ENCODE measurements around the gene GLIS1. TPM values are rescaled to one million over a fixed set of nuclear protein-coding genes. Genes with fewer than 3 reads are reported as not detected.

The GLIS1 gene
- total and polyA plus RNA-seq, 7 donors = 0.03 to 0.40 (median 0.15) TPM

DNA sequence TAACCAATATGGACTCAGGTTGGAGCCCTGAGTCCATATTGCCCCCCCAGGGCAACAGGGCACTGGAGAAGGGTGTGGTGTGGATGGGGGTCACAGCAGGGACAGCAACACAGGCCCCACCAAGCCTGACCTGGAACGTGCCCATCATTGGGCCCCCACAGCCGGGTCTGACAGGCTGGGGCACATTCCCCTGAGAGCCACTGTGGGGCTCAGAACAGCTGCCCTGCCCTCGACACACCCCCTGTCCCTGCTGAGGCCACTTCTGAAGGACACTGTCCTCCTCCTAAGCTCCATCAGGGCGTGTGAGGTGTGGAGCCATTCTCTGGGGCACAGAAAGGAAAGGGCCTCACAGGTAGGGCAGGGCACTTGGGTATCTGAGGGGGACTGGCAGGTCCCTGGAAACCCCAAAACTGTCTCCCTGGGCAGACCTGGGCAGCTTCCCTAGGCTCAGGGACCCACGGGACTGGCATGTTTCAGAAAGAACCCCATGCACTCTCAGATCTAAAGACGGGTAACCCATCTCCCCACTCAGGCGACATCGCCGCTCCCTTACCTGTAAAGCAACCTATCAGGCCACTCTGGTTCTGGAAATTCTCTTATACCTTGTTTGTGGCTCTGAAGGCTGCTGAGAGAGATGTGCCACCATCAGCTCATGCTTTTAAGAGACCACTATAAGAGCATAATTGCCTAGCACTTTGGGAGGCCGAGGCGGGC, 184.2 kb downstream of the GLIS1 start:
- intact Hi-C loops (cut with DNase I) = no loop called here
- H3K27me3 ChIP-seq (ENCODE audit: insufficient read depth in 3 of 3, low read length in 2 of 3) = no peaks in the 10 kb centered on the region
- H3K4me3 ChIP-seq = no peak overlapping the region
- no peaks in the 10 kb centered on the region for H3K4me1 ChIP-seq
- no peaks in the 10 kb centered on the region for H3K9me3 ChIP-seq
- no peak overlapping the region for H3K27ac ChIP-seq
- TF ChIP-seq, protein P1, sequence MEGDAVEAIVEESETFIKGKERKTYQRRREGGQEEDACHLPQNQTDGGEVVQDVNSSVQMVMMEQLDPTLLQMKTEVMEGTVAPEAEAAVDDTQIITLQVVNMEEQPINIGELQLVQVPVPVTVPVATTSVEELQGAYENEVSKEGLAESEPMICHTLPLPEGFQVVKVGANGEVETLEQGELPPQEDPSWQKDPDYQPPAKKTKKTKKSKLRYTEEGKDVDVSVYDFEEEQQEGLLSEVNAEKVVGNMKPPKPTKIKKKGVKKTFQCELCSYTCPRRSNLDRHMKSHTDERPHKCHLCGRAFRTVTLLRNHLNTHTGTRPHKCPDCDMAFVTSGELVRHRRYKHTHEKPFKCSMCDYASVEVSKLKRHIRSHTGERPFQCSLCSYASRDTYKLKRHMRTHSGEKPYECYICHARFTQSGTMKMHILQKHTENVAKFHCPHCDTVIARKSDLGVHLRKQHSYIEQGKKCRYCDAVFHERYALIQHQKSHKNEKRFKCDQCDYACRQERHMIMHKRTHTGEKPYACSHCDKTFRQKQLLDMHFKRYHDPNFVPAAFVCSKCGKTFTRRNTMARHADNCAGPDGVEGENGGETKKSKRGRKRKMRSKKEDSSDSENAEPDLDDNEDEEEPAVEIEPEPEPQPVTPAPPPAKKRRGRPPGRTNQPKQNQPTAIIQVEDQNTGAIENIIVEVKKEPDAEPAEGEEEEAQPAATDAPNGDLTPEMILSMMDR (IDR thresholded peaks at IDR 0.05) = no peak
- 86 to 90% (median 88%) methylated on average over 11 of the region's 11 CpGs for WGBS, 3 donors
- ATAC-seq (no peak), DNase-seq (no peak)
- H3K36me3 ChIP-seq (ENCODE audit: insufficient read depth in 1 of 2, low read depth in 1 of 2) = no peaks in the 10 kb centered on the region

DNA sequence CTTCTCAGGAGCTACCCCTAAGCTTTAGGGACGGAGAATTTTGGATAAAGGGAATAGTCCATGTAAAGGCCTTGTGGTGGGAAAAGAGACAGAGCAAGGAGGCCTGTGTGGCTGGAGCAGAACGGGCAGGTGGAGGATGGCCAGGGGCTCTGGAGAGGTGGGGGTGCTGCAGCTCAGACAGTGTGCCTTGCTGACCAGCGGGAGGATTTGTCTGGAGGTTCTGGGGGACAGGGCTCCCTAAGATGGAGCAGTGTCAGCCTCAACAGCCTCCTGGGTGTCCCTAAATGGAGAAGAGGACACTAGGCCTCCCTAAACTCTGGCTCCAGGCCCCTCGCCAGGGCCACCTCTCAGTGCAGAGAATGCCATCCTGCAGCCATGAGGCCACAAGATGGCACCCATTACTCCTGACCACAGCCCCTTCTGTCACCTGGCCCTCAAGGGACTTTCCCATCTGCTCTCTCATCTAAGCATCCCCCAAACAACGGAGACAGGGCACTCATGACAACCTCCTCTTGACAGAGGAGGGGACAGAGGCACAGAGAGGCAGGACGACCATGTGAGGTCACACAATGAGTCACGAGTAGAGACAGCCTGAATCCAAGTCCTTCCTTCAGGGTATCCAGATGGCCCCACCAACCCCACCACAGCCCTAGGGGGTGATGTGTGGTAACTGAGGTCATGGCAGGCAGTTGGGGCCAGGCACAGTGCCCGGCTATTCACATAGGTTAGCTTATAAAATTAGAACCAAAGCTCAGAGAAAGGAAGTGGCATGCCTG, 185.0 kb downstream of the GLIS1 start:
- intact Hi-C loops (cut with DNase I) = no loop called here
- H3K27ac ChIP-seq = no peak overlapping the region
- ATAC-seq (no peak), DNase-seq (no peak)
- no peaks in the 10 kb centered on the region for H3K27me3 ChIP-seq (ENCODE audit: insufficient read depth in 3 of 3, low read length in 2 of 3)
- no peaks in the 10 kb centered on the region for H3K4me1 ChIP-seq
- H3K9me3 ChIP-seq = no peaks in the 10 kb centered on the region
- WGBS, 3 donors = 83 to 86% (median 86%) methylated on average over 8 of the region's 8 CpGs
- no peak overlapping the region for H3K4me3 ChIP-seq
- H3K36me3 ChIP-seq (ENCODE audit: insufficient read depth in 1 of 2, low read depth in 1 of 2) = no peaks in the 10 kb centered on the region
- TF ChIP-seq, protein P1 (IDR thresholded peaks at IDR 0.05) = no peak

DNA sequence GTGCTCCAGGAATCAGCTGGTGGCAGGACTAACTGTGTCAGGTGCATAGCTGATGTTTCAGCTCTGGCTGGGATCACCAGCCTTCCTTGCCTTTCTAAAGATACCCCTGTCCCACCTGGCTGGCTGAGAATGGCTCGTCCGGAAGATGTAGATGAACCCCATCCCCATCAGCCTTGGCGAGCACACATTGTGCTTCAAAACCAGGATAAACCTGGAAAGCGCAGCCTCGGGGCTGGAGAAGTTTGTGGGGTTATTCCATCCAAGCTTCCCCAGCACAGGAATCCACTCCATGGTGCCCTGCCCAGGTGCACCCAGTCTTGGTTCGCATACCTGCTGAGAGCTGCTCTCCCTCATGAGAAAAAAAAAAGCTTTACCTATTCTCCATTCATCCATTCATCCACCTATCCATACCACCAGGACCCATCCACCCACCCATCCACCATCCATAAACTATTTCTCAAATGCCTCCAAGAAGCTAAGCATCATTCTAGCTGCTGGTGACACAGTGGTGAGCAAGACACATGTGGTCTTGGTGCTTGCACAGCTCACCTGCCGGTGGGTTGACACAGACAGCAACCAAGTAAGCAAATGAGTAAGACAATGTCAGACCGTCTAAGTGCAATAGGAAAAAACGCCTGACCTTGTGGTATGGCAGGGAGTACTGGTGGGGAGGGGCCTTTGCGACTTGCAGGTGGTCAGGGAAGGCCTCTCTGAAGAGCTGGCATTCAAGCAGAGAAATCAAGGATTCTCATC, 185.8 kb downstream of the GLIS1 start:
- TF ChIP-seq, protein P1 (IDR thresholded peaks at IDR 0.05) = no peak
- H3K4me1 ChIP-seq = no peaks in the 10 kb centered on the region
- intact Hi-C loops (cut with DNase I) = no loop called here
- no peaks in the 10 kb centered on the region for H3K36me3 ChIP-seq (ENCODE audit: insufficient read depth in 1 of 2, low read depth in 1 of 2)
- 86 to 92% (median 88%) methylated on average over 10 of the region's 10 CpGs for WGBS, 3 donors
- ATAC-seq = no peak
- H3K4me3 ChIP-seq = no peak overlapping the region
- H3K9me3 ChIP-seq = no peaks in the 10 kb centered on the region
- no peaks in the 10 kb centered on the region for H3K27me3 ChIP-seq (ENCODE audit: insufficient read depth in 3 of 3, low read length in 2 of 3)
- no peak overlapping the region for H3K27ac ChIP-seq
- no peak for DNase-seq

DNA sequence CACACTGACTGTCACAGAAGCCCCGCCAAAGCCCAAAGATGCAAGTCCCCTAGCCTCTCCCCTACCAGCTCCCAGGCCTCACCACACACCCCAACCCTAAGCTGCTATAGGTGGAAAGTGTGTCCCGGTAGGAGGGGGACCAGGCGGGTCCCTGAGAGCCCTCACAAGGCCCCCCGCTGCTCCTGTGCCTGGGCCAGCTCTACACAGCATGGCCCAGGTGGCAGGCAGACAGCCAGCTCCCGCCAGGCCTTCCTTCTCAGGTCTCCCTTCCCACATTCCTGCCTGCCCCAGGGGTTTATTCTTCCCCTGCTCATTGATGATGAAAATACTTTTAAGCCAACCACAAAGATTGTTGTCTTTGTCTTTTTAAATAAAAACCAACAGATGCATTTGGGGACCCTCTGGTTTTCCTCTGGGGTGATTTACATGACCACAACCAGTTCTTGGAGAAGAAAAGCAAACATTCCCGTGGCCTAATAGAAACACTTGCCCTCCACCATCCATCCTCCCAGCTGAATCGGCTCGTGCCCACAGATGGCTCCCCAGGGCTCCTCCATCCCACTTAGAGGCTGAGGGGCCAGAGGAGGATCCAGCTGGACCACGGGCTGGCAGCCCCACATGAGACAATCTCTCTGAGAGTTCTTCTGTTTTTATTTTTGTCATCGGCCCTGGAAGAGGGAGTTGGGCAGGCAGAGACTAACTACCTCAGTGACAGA, 186.7 kb downstream of the GLIS1 start:
- ATAC-seq = no peak
- Histone ChIP-seq H3K4me3 (no peak overlapping the region), H3K9me3 (no peaks in the 10 kb centered on the region), H3K36me3 (ENCODE audit: insufficient read depth in 1 of 2, low read depth in 1 of 2) (no peaks in the 10 kb centered on the region), H3K27ac (no peak overlapping the region), H3K4me1 (no peaks in the 10 kb centered on the region), H3K27me3 (ENCODE audit: insufficient read depth in 3 of 3, low read length in 2 of 3) (no peaks in the 10 kb centered on the region)
- TF ChIP-seq, protein P1 (IDR thresholded peaks at IDR 0.05) = no peak
- no peak for DNase-seq
- WGBS, 3 donors = 60 to 70% (median 65%) methylated on average over 10 of the region's 10 CpGs
- intact Hi-C loops (cut with DNase I) = no loop called here
